GM23338 (cell line): ENCODE data around the gene SV2A.

Experiments
- EZH2 ChIP-seq: fragments of 200-600 bp; sonication (generic); IDR thresholded peaks from one replicate; pipeline ENCODE4 v1.8.0; 2017; ENCODE audit warnings: antibody characterized with exemption, mild to moderate bottlenecking, low read depth; ENCODE audit not compliant: unreplicated experiment
- JUNB ChIP-seq: IDR thresholded peaks from one replicate; pipeline ENCODE4 v1.6.1; 2016; ENCODE audit warnings: antibody characterized with exemption; ENCODE audit not compliant: unreplicated experiment
- POLR2AphosphoS5 ChIP-seq: IDR thresholded peaks from 2 replicates; pipeline ENCODE4 v1.6.1; 2016; ENCODE audit warnings: antibody characterized with exemption, low read depth
- STAT1 ChIP-seq: IDR thresholded peaks from one replicate; pipeline ENCODE4 v1.6.1; 2016; ENCODE audit warnings: antibody characterized with exemption; ENCODE audit not compliant: unreplicated experiment
- TF ChIP-seq, protein P1 (sequence below), 2 experiments: fragments of 200-600 bp in 1 of 2; sonication (generic) in 1 of 2; conservative IDR thresholded peaks; 2 replicates each; pipeline versions ENCODE4 v1.5.1 to v1.6.1; 2016 to 2017; ENCODE audit warnings: antibody characterized with exemption in 2 of 2, low read depth in 2 of 2, mild to moderate bottlenecking in 2 of 2, moderate library complexity in 1 of 2
- TF ChIP-seq, protein P2 (sequence below): IDR thresholded peaks from one replicate; pipeline ENCODE4 v1.6.1; 2018; ENCODE audit warnings: antibody characterized with exemption; ENCODE audit not compliant: unreplicated experiment

DNA sequence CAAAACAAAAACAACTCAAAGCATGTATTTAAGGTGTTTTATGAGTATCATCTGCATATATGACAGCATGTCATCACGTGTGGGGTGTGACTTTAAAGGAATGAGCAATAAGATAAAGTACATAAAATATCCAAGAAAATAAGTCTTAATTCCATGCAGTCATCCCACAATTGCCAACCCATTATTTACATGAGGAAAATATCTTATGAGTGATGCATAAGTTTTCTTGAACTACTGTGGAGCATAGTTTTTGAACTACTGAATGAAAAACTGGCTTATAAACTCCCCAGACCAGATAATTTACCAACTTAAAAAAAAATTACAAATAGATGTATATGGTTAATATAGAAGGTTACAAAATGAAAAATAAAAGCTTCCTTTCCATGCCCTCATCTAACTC lies 48.8 kb upstream of the SV2A start:
- TF ChIP-seq, protein P1, sequence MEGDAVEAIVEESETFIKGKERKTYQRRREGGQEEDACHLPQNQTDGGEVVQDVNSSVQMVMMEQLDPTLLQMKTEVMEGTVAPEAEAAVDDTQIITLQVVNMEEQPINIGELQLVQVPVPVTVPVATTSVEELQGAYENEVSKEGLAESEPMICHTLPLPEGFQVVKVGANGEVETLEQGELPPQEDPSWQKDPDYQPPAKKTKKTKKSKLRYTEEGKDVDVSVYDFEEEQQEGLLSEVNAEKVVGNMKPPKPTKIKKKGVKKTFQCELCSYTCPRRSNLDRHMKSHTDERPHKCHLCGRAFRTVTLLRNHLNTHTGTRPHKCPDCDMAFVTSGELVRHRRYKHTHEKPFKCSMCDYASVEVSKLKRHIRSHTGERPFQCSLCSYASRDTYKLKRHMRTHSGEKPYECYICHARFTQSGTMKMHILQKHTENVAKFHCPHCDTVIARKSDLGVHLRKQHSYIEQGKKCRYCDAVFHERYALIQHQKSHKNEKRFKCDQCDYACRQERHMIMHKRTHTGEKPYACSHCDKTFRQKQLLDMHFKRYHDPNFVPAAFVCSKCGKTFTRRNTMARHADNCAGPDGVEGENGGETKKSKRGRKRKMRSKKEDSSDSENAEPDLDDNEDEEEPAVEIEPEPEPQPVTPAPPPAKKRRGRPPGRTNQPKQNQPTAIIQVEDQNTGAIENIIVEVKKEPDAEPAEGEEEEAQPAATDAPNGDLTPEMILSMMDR (conservative IDR thresholded peaks at IDR 0.05; ENCODE audit: low read depth in 2 of 2): no peak
- TF ChIP-seq POLR2AphosphoS5 (no peak), JUNB (no peak), STAT1 (no peak), EZH2 (no peak)
- TF ChIP-seq, protein P2, sequence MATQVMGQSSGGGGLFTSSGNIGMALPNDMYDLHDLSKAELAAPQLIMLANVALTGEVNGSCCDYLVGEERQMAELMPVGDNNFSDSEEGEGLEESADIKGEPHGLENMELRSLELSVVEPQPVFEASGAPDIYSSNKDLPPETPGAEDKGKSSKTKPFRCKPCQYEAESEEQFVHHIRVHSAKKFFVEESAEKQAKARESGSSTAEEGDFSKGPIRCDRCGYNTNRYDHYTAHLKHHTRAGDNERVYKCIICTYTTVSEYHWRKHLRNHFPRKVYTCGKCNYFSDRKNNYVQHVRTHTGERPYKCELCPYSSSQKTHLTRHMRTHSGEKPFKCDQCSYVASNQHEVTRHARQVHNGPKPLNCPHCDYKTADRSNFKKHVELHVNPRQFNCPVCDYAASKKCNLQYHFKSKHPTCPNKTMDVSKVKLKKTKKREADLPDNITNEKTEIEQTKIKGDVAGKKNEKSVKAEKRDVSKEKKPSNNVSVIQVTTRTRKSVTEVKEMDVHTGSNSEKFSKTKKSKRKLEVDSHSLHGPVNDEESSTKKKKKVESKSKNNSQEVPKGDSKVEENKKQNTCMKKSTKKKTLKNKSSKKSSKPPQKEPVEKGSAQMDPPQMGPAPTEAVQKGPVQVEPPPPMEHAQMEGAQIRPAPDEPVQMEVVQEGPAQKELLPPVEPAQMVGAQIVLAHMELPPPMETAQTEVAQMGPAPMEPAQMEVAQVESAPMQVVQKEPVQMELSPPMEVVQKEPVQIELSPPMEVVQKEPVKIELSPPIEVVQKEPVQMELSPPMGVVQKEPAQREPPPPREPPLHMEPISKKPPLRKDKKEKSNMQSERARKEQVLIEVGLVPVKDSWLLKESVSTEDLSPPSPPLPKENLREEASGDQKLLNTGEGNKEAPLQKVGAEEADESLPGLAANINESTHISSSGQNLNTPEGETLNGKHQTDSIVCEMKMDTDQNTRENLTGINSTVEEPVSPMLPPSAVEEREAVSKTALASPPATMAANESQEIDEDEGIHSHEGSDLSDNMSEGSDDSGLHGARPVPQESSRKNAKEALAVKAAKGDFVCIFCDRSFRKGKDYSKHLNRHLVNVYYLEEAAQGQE: no peak
